ENCODE measurements around the gene DCUN1D1.

Gene DCUN1D1

DNA sequence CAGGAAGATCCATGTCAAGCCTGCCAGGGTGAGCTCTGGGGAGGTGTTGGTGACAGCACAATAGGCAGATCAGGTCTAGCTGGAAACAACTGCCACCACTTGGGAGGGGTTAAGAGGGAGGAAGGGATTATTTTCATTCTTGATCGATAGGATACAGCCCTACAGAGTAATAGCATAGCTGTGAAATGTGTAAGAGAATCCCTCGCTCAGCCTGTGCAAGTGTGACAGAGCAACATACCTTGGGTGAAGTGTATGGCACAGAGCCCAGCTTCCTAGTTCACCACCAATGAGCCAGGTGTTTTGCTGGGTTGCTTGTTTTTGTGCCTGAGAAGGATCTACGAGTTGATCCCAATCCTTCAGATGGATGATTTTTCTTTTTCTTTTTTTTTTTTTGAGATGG lies 9.2 kb upstream of the DCUN1D1 start:
- POLR2A ChIA-PET, result no interaction called here
- TF ChIP-seq, protein P1, sequence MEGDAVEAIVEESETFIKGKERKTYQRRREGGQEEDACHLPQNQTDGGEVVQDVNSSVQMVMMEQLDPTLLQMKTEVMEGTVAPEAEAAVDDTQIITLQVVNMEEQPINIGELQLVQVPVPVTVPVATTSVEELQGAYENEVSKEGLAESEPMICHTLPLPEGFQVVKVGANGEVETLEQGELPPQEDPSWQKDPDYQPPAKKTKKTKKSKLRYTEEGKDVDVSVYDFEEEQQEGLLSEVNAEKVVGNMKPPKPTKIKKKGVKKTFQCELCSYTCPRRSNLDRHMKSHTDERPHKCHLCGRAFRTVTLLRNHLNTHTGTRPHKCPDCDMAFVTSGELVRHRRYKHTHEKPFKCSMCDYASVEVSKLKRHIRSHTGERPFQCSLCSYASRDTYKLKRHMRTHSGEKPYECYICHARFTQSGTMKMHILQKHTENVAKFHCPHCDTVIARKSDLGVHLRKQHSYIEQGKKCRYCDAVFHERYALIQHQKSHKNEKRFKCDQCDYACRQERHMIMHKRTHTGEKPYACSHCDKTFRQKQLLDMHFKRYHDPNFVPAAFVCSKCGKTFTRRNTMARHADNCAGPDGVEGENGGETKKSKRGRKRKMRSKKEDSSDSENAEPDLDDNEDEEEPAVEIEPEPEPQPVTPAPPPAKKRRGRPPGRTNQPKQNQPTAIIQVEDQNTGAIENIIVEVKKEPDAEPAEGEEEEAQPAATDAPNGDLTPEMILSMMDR (IDR thresholded peaks at IDR 0.05; ENCODE audit: insufficient read depth, low read length, missing control alignments), result no peak
- no peak for DNase-seq (ENCODE audit: low read depth, low spot score)
- CTCF ChIA-PET, result interaction anchor here (1.5 kb wide), 1 partner anchor 9 kb away, joined by 5 read pairs; the partner anchor contains the start of gene DCUN1D1
- no peak overlapping the region for H3K4me3 ChIP-seq (ENCODE audit: low read depth, low read length)

DNA sequence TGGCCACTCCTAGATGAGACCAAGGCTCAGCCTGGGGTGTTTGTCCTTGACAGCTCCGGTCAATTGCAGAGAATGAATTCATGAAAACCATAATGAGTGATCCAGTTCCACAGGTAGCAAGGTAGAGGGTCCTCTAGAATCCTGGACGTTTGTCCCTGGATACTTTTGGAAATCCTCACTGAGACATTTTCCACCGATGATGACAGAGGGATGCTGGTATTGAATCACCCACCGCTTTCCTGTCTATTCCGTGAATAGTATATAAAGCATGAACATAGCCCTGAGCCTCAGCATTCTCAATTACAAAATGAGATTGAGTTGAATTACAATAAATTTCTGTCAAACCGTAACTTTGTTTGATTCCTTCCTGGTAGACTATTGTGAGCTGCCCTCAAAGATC lies 5.7 kb upstream of the DCUN1D1 start:
- DNase-seq (ENCODE audit: low read depth, low spot score), result no peak
- ChIA-PET POLR2A (no interaction called here), CTCF (no interaction called here)
- H3K4me3 ChIP-seq (ENCODE audit: low read depth, low read length), result no peak overlapping the region
- TF ChIP-seq, protein P1 (IDR thresholded peaks at IDR 0.05; ENCODE audit: insufficient read depth, low read length, missing control alignments), result no peak

DNA sequence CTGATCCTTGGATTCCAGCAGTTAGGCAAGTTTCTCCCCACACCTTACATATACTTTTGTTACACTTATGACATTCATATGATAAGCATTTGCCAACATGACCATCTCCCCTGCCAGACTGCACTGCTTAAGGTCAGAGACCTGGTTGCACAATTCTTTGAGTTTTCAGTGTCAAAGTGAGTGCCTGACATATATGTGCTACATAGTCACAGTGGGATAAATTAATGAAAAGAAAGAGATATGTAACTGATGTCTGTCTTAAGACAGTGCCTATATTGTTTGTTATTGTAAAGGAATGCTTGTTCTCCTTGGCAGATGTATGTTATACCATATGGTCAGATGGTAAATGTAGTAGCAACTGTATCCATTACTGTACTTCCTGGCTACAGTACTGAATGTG lies 3.5 kb upstream of the DCUN1D1 start:
- DNase-seq (ENCODE audit: low read depth, low spot score), result no peak
- H3K4me3 ChIP-seq (ENCODE audit: low read depth, low read length), result no peak overlapping the region
- TF ChIP-seq, protein P1 (IDR thresholded peaks at IDR 0.05; ENCODE audit: insufficient read depth, low read length, missing control alignments), result no peak
- ChIA-PET CTCF (no interaction called here), POLR2A (interaction anchor here (0.7 kb wide), 1 partner anchor 505 kb away, joined by 3 read pairs; no protein-coding TSS in a partner anchor)

DNA sequence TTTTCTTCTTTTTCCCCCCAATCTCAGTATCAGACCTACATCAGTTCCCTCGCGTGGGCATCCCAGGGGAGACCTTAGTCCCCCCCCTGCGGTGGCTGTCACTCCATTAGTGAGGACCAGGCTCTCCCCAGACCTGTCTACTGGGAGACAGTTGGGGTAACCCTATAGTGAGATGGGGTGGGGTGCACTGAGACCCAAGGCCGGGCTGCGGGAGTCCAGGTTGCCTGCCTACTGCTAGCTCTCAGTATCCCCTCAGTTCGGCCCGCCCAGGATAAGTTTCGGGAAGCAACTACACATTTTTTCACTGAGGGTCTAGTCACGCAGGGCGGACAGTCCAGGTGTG lies 671 bp upstream of the DCUN1D1 start:
- TF ChIP-seq, protein P1 (IDR thresholded peaks at IDR 0.05; ENCODE audit: insufficient read depth, low read length, missing control alignments), result no peak
- DNase-seq (ENCODE audit: low read depth, low spot score), result no peak
- ChIA-PET POLR2A (no interaction called here), CTCF (interaction anchor here (1.0 to 1.1 kb wide), 2 partner anchors 8 to 143 kb away, joined by 3 to 5 read pairs; no protein-coding TSS in a partner anchor)
- H3K4me3 ChIP-seq (ENCODE audit: low read depth, low read length), result peak overlapping the region; percentile 69

DNA sequence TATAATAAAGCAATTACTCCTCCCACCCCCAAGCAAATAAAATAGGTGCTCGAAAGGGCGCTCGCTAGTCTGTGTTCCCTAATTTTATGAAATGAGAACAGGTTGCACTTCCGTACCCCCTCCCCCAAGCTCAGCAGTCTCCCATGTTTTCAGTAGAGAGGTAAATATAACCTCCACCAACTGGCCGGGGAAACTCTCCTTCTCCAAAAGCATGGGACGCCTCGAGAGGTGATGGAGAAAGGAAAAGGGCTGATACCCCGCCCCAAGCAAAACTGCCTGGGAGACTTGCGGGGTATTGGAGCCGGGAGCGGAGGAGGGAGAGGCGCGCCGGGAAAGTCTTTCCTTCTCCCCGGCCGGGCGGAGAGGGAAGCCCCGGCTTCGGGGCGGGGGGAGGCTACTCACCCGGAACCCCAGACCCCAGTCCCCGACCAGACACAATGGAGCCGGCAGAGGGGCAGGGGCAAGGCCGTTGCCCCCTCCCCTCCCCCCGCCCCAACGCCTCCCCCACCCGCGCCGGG lies 605 bp downstream of the DCUN1D1 start:
- CTCF ChIA-PET, result no interaction called here
- POLR2A ChIA-PET, result no interaction called here
- TF ChIP-seq, protein P1 (IDR thresholded peaks at IDR 0.05; ENCODE audit: insufficient read depth, low read length, missing control alignments), result no peak
- peak overlapping the region; percentile 69 for H3K4me3 ChIP-seq (ENCODE audit: low read depth, low read length)
- DNase-seq (ENCODE audit: low read depth, low spot score), result no peak

DNA sequence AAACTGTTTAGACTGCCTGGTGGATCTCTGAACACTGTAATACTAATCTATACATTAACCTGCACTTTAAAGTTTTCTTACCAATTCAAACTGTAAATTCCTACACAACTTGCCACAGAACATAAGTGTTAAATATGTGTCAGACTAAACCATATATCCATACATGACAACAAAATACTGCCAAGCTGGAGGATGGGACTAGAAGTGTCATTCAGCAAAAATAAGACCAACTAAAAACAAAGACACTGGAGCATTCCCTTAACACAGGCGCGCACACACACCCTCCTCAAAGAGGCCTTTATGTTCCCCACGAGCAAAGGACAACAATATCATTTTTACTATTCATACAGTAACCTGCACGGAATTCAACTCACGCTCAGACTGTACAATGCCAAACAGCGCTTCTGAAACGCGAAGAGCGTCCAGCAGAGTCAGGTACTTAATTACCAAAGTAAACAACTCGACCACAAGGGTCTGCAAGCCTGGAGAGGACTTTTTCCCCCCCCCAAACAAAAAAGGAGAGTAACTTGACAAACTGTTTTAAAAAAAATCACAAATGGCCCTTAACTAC lies 1.1 kb downstream of the DCUN1D1 start:
- H3K4me3 ChIP-seq (ENCODE audit: low read depth, low read length), result peak overlapping the region; percentile 69
- POLR2A ChIA-PET, result no interaction called here
- no peak for DNase-seq (ENCODE audit: low read depth, low spot score)
- TF ChIP-seq, protein P1 (IDR thresholded peaks at IDR 0.05; ENCODE audit: insufficient read depth, low read length, missing control alignments), result no peak
- CTCF ChIA-PET, result no interaction called here
